ENCODE measurements around the gene FIGNL1. TPM values are rescaled to one million over a fixed set of nuclear protein-coding genes. Genes with fewer than 3 reads are reported as not detected.

FIGNL1 gene
- total RNA-seq, 6 donors from 2014 or later: 1.9 to 14.7 (median 8.0) TPM

GRCh38 chr7:50413561-50413960, 36.6 kb downstream of the FIGNL1 start:
- H3K27ac ChIP-seq: no peak overlapping the region
- H3K36me3 ChIP-seq: no peaks in the 10 kb centered on the region
- no peaks in the 10 kb centered on the region for H3K9me3 ChIP-seq
- 84 to 92% methylated on average over 4 to 7 of the region's 7 CpGs for WGBS, 2 donors
- no peak overlapping the region for H3K4me3 ChIP-seq
- TF ChIP-seq POLR2AphosphoS5 (IDR thresholded peaks at IDR 0.05): no peak
- no peak for TF ChIP-seq POLR2A (IDR thresholded peaks at IDR 0.05)
- no peak for TF ChIP-seq CTCF (IDR thresholded peaks at IDR 0.05)
- no peak for TF ChIP-seq EP300 (IDR thresholded peaks at IDR 0.05)
- ATAC-seq (ENCODE audit: low FRiP score in 2 of 2) (no peak), DNase-seq (no peak)
- no peaks in the 10 kb centered on the region for H3K27me3 ChIP-seq
- peaks cover 0 to 5% (median 2%) of the 10 kb centered on the region in 4 donors for H3K4me1 ChIP-seq

DNA sequence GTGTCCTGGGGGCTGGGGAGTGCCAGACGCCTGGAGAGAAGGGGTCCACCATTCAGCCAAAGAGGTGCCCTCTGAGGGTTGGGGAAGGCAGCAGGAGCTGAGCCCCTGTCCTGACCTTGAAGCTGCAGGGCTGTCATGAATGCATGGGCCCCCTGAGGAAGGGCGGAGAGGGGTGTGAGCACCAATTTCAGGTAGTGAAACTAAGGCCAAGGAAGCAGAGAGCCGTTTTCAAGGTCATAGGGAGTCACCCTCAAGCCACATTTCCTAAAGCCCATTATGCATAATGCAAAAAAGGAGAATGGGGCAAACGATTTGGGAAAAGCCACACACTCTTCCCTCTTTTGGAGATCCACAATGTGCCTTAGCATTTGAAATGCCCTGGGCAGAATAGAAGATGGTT, 37.2 kb downstream of the FIGNL1 start:
- DNase-seq (no peak), ATAC-seq (ENCODE audit: low FRiP score in 2 of 2) (no peak)
- no peak overlapping the region for H3K27ac ChIP-seq
- no peaks in the 10 kb centered on the region for H3K27me3 ChIP-seq
- no peaks in the 10 kb centered on the region for H3K9me3 ChIP-seq
- no peak for TF ChIP-seq CTCF (IDR thresholded peaks at IDR 0.05)
- no peak for TF ChIP-seq POLR2AphosphoS5 (IDR thresholded peaks at IDR 0.05)
- TF ChIP-seq EP300 (IDR thresholded peaks at IDR 0.05): no peak
- TF ChIP-seq POLR2A (IDR thresholded peaks at IDR 0.05): no peak
- no peak overlapping the region for H3K4me3 ChIP-seq
- H3K36me3 ChIP-seq: no peaks in the 10 kb centered on the region
- WGBS, 2 donors: 65 to 67% methylated on average over 4 of the region's 4 CpGs
- H3K4me1 ChIP-seq: peaks cover 0 to 5% (median 2%) of the 10 kb centered on the region in 4 donors

- WGBS, 2 donors: 84 to 88% methylated on average over 5 to 6 of the region's 6 CpGs
- no peak for ATAC-seq (ENCODE audit: low FRiP score in 2 of 2)
- H3K9me3 ChIP-seq: no peaks in the 10 kb centered on the region
These were observed 38.8 kb downstream of the FIGNL1 start for GRCh38 chr7:50411332-50411731.

DNA sequence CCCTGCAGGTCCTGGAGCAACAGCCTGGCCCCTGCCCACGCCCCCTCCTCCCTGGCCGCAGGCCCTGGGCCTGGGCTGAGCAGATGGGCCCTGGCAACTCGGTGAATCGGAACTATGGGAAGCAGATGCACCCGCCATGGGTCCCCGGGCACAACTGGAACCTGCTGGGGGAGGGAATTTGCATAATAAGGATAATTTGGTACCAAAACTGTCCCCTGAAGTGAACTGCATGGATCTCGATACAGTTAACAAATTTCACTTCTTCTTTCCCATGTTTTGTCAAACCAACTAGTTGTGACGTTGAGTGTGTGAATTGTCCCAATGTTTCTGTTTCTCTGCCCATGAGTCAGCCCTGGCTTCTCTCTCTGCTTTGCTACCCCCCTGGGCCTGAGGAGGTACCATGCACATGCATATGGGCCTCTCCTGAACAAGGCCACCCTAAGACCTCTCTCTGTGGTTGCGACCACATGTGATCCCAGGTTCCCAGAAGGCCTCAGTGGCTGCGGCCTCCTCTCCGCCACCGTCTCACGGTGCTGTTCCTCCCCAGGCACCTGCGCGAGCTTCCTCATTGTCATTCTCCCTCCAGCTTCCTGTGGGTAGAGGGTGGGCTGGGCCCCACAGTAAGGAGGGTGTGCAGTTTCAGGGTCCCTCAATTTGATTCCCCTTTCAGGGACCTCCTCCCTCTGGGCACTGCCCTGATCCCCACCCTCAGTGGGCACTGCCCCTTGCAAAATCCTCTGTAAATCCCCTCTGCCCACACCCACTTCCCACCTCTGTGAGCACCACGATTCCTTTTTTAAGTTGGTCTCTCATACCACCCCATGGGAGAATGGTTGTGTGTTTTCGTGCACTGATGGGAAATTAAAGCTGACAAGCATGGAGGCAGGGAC, 40.0 kb downstream of the FIGNL1 start:
- Histone ChIP-seq H3K36me3 (no peaks in the 10 kb centered on the region), H3K4me3 (no peak overlapping the region), H3K27me3 (no peaks in the 10 kb centered on the region), H3K4me1 (no peaks in the 10 kb centered on the region), H3K27ac (peak overlapping the region in 1 of 4 donors; percentile 0), H3K9me3 (no peaks in the 10 kb centered on the region)
- TF ChIP-seq POLR2A (IDR thresholded peaks at IDR 0.05) (no peak), CTCF (IDR thresholded peaks at IDR 0.05) (no peak), EP300 (IDR thresholded peaks at IDR 0.05) (no peak), POLR2AphosphoS5 (IDR thresholded peaks at IDR 0.05) (no peak)
- WGBS, 2 donors: 69 to 78% methylated on average over 13 to 17 of the region's 17 CpGs
- ATAC-seq (ENCODE audit: low FRiP score in 2 of 2): peak in 1 of 2 donors; percentile 46
- peak in 1 of 2 donors; percentile 68 for DNase-seq

More at GRCh38 chr7:50411332-50411731, 38.8 kb downstream of the FIGNL1 start:
- H3K36me3 ChIP-seq: no peaks in the 10 kb centered on the region
- DNase-seq: no peak
- H3K27ac ChIP-seq: no peak overlapping the region
- H3K27me3 ChIP-seq: no peaks in the 10 kb centered on the region
- TF ChIP-seq POLR2AphosphoS5 (IDR thresholded peaks at IDR 0.05) (no peak), CTCF (IDR thresholded peaks at IDR 0.05) (no peak), POLR2A (IDR thresholded peaks at IDR 0.05) (no peak), EP300 (IDR thresholded peaks at IDR 0.05) (no peak)
- H3K4me1 ChIP-seq: peaks cover 0 to 5% (median 2%) of the 10 kb centered on the region in 4 donors
- H3K4me3 ChIP-seq: no peak overlapping the region

Data from upper lobe of left lung (tissue), 6 donors.